ENCODE data around the gene RPSA.

GRCh38 chr3:39379778-39380155 lies 26.8 kb upstream of the RPSA start:
- TF ChIP-seq PAX5 (IDR thresholded peaks at IDR 0.05; ENCODE audit: insufficient read depth, low read length, severe bottlenecking) (no peak), POLR2AphosphoS5 (IDR thresholded peaks at IDR 0.05; ENCODE audit: low read depth, low read length) (no peak), POLR2A (IDR thresholded peaks at IDR 0.05; ENCODE audit: low read depth, low read length) (no peak)
